HEK293T (cell line): Measurements from ENCODE around the gene PRPF19.

ENCODE experiments used
- HDGF ChIP-seq: fragments of 450-650 bp; IDR thresholded peaks from 2 replicates; pipeline ENCODE4 v1.6.1; 2017; ENCODE audit warnings: antibody characterized with exemption, borderline replicate concordance
- LEF1 ChIP-seq: fragments of 450-650 bp; IDR thresholded peaks from 2 replicates; pipeline ENCODE4 v1.6.1; 2017; ENCODE audit warnings: mild to moderate bottlenecking, borderline replicate concordance
- NFRKB ChIP-seq: fragments of 450-650 bp; IDR thresholded peaks from 2 replicates; pipeline ENCODE4 v1.6.1; 2016; ENCODE audit warnings: mild to moderate bottlenecking, moderate library complexity
- SP1 ChIP-seq: fragments of 450-650 bp; IDR thresholded peaks from 2 replicates; pipeline ENCODE4 v1.6.1; 2017
- TARDBP ChIP-seq: fragments of 450-650 bp; IDR thresholded peaks from 2 replicates; pipeline ENCODE4 v1.6.1; 2016

DNA sequence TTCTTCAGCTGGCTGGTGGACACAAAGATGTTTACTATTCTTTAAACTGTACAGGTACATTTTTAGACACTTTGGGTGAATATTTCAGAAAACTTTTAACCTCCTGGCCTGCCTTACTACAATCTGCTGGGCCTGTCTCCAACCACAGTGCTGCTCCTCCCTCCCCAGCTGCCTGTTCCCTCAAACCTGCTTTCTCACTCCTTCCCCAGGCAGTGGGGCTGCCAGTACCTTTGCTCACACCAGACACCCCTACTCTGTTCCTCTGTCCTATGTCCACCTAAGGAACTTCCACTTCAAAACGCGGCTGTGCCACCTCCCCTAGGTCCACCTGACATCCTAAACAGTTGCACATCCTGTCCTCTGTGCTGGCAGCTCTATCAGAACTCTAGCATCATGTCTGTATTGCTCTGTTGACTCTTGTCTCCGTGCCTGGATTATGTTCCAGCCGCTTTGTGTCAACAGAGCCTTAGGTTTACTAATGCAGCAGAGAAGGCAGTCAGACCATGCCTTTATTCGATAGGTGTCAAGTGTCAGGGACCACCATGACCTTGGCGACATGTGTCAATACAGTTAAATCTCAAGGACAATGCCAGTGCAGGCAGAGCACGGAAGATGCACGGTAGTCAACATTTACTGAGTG, 25.6 kb downstream of the PRPF19 start:
- TF ChIP-seq SP1 (no peak), HDGF (no peak), NFRKB (no peak), LEF1 (no peak), TARDBP (no peak)
